Right forelimb (tissue), 1 donor: ENCODE measurements around the gene HEXIM2.

Experiments used
- DNase-seq: peaks from one replicate; pipeline ENCODE4 v3.0.0-alpha.2; 2018

HEXIM2 gene

DNA sequence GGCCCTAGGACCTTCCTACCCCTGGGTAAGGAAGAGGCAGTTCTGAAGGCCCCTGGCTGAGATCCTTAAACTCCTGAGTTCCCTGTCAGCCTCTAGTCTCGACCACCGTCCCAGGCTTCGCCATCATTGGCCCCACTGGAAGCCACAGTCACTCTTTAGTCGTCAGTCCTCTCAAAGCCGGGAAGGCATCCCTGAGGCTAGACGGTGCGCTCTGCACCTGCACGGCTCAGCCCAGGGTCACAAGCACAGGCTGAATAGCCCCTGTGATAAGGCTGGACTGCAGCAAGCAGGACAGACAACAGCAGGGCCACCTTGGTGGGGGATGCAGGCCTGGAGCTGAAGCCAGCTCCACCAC lies 16.7 kb upstream of the HEXIM2 start:
- no peak for DNase-seq

DNA sequence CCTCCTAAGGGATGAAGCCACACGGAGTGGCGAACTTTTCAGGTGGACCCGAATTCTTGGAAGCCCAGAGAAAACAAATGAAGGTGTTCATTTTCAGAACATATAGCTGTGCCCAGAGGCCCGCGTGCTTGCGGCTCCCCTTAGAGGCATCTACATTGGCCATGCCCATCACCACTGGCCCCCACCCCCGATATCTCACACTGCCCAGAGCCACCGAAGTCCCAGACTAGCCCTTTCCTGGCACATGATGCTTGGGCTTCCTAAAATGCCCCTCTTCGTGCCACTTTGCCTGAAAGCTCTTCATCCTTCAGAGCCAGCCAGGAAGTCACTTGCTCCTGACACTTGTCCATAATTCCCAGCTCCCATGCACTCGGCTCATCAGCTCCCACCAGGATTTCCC lies 15.5 kb upstream of the HEXIM2 start:
- DNase-seq: no peak

DNA sequence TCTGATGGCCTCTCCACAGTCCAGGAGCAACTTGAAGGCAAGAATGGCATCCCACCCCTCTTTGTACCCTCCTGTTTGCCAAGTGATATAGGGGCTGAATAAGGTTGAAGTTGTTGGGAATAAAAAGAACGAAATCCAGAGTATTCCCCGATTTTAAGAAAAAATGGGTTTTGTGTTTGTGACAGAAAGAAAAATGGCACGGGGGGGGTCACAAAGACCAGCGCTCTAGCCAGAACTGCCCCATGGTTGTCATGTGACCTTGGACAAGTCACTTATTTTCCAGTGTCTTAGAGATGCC lies 15.1 kb upstream of the HEXIM2 start:
- DNase-seq: peak; percentile 41

GRCh38 chr17:45146890-45147580 lies 14.6 kb upstream of the HEXIM2 start:
- no peak for DNase-seq

GRCh38 chr17:45147581-45148182 lies 14.0 kb upstream of the HEXIM2 start:
- DNase-seq: peak; percentile 93

DNA sequence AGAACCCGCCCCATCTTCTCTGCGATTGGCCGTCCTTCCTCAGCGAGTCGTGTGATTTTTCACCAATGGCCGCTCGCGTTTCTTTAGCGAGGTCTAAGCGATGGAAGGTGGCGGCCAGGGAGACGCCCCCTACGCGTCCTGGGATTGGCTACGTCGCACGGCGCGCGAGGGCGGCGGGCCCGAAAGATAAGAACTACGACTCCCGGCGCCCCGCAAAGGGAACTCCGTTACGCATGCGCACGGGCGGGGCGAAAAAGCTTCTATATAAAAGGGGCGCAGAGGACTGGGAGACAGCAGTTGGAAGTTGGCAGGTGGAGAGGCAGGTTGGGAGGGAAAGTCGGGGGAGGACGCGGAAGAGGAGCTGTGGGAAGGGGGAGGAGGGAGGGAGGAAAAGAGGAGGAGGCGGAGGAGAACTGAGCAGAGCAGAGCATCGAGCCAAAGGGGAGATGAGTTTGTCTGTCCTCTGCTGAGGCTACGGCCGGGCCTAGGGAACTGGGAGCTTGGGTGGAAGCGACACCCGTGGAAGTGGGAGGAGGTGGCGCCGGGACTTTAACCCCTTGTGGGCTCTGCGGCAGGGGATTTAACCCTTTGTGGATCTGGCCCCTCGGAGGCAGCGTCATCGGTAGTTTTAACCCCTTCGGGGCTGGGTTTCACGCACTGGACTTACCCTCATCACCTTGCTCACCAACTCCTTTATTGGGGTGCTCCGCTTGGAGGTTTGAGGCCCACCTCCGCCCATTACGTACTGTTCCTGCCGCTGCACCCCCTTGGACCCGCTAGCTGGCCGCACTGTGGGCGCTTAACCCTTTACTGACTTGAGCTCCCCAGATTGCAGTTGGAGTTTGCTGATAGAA lies 13.3 kb upstream of the HEXIM2 start, which contains the start of gene HEXIM1:
Gene HEXIM1, plus strand, starts transcription at position 293 of the 854 bp plus-strand sequence. CDS start 716 bp downstream, outside the sequence.
- DNase-seq: peak; percentile 100

GRCh38 chr17:45149037-45149668 lies 12.5 kb upstream of the HEXIM2 start:
- DNase-seq: peak; percentile 95

GRCh38 chr17:45149669-45150664 lies 11.7 kb upstream of the HEXIM2 start:
- DNase-seq: peak; percentile 82

- DNase-seq: peak; percentile 30
These were observed 10.5 kb upstream of the HEXIM2 start for GRCh38 chr17:45150911-45151809.

GRCh38 chr17:45155029-45155428 lies 6.6 kb upstream of the HEXIM2 start:
- DNase-seq: no peak

GRCh38 chr17:45155483-45155882 lies 6.2 kb upstream of the HEXIM2 start:
- DNase-seq: no peak

GRCh38 chr17:45156242-45156641 lies 5.4 kb upstream of the HEXIM2 start:
- no peak for DNase-seq

- DNase-seq: peak; percentile 90
These were observed 1.0 kb upstream of the HEXIM2 start for GRCh38 chr17:45160447-45161287.

GRCh38 chr17:45162025-45162687 lies 481 bp downstream of the HEXIM2 start:
- no peak for DNase-seq

GRCh38 chr17:45164734-45165269 lies 3.1 kb downstream of the HEXIM2 start:
- DNase-seq: no peak

- no peak for DNase-seq
These were observed 7.5 kb downstream of the HEXIM2 start for GRCh38 chr17:45168991-45169752.

GRCh38 chr17:45170280-45170930 lies 8.7 kb downstream of the HEXIM2 start:
- DNase-seq: no peak

DNA sequence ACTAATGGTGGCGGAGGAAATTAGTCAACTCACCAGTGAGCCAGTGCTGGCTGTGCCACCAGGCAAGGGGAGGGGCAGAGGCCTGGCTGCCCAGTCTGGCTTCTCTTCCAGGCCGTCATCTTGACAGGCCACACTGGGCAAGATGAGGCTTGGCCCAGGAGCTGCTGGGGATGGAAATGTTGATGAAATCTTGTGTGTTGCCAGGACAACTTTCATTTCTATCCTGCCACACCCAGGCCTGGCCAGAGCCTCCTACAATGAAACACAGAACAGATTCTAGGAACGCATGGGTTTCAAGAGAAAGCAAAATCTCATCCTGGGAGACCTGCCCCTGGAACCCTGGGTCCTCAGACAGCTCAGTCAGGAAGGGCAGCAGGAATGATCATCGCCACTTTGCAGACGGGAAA lies 9.3 kb downstream of the HEXIM2 start:
- DNase-seq: peak; percentile 81
